Nucleus accumbens (tissue), 56 donors: Measurements from ENCODE around the gene GLO1.

Experiments used
- DNase-seq, 56 donors: peaks; one replicate each; lab custom pipeline; 2025; lab: John Stamatoyannopoulos, UW

Gene GLO1

GRCh38 chr6:38631186-38631783 lies 71.7 kb downstream of the GLO1 start:
- no peak for DNase-seq
